ENCODE data around the gene TTC39A.

TTC39A gene

GRCh38 chr1:51268634-51269033 is 61.7 kb downstream of the TTC39A start:
- Histone ChIP-seq H3K9me3 (replicated peaks; ENCODE audit: insufficient read depth, low read length) (no peaks in the 10 kb centered on the region), H3K4me2 (ENCODE audit: low read depth, low read length) (no peak overlapping the region), H3K36me3 (replicated peaks; ENCODE audit: insufficient read depth, low read length) (no peaks in the 10 kb centered on the region; the same call in 1 of the 2 replicates), H3K9ac (ENCODE audit: low read length) (no peak overlapping the region), H3K27me3 (replicated peaks; ENCODE audit: insufficient read depth, low read length) (no peaks in the 10 kb centered on the region), H3K4me3 (ENCODE audit: low read length) (no peak overlapping the region), H3K27ac (ENCODE audit: low read length) (no peak overlapping the region), H3K9me2 (replicated peaks; ENCODE audit: insufficient read depth, low read length) (no peaks in the 10 kb centered on the region), H3F3A (ENCODE audit: insufficient read depth, low read length) (no peaks in the 10 kb centered on the region), H3K4me1 (ENCODE audit: low read length) (no peaks in the 10 kb centered on the region), H3K79me2 (ENCODE audit: low read length) (peaks cover 47% of the 10 kb centered on the region), H2AFZ (ENCODE audit: low read length) (no peak overlapping the region), H4K20me1 (ENCODE audit: insufficient read depth, low read length) (no peaks in the 10 kb centered on the region)
- no peak for DNase-seq
- TF ChIP-seq EZH2phosphoT487 (IDR thresholded peaks at IDR 0.05; ENCODE audit: low read length), result no peak
- TF ChIP-seq EZH2 (optimal IDR thresholded peaks at IDR 0.05; ENCODE audit: low read depth, low read length), result no peak
- TF ChIP-seq CTCF (IDR thresholded peaks at IDR 0.05; ENCODE audit: low read length), result no peak

GRCh38 chr1:51266791-51267190 is 63.6 kb downstream of the TTC39A start:
- H3K9me2 ChIP-seq (replicated peaks; ENCODE audit: insufficient read depth, low read length), result no peaks in the 10 kb centered on the region
- H3K79me2 ChIP-seq (ENCODE audit: low read length), result peaks cover 64% of the 10 kb centered on the region
- TF ChIP-seq EZH2phosphoT487 (IDR thresholded peaks at IDR 0.05; ENCODE audit: low read length), result no peak
- H2AFZ ChIP-seq (ENCODE audit: low read length), result no peak overlapping the region
- DNase-seq, result no peak
- H3K9me3 ChIP-seq (replicated peaks; ENCODE audit: insufficient read depth, low read length), result no peaks in the 10 kb centered on the region
- no peak overlapping the region for H3K9ac ChIP-seq (ENCODE audit: low read length)
- no peak overlapping the region for H3K4me3 ChIP-seq (ENCODE audit: low read length)
- no peak overlapping the region for H3K27ac ChIP-seq (ENCODE audit: low read length)
- no peaks in the 10 kb centered on the region for H3K27me3 ChIP-seq (replicated peaks; ENCODE audit: insufficient read depth, low read length)
- H3K4me1 ChIP-seq (ENCODE audit: low read length), result no peaks in the 10 kb centered on the region
- no peaks in the 10 kb centered on the region for H3K36me3 ChIP-seq (replicated peaks; ENCODE audit: insufficient read depth, low read length)
- no peaks in the 10 kb centered on the region for H4K20me1 ChIP-seq (ENCODE audit: insufficient read depth, low read length)
- no peaks in the 10 kb centered on the region for H3F3A ChIP-seq (ENCODE audit: insufficient read depth, low read length)
- H3K4me2 ChIP-seq (ENCODE audit: low read depth, low read length), result no peak overlapping the region

GRCh38 chr1:51266181-51266580 is 64.2 kb downstream of the TTC39A start:
- Histone ChIP-seq H3K36me3 (replicated peaks; ENCODE audit: insufficient read depth, low read length) (no peaks in the 10 kb centered on the region), H3K79me2 (ENCODE audit: low read length) (peaks cover 70% of the 10 kb centered on the region), H2AFZ (ENCODE audit: low read length) (no peak overlapping the region), H3K4me2 (ENCODE audit: low read depth, low read length) (no peak overlapping the region), H3F3A (ENCODE audit: insufficient read depth, low read length) (no peaks in the 10 kb centered on the region), H4K20me1 (ENCODE audit: insufficient read depth, low read length) (no peaks in the 10 kb centered on the region), H3K4me1 (ENCODE audit: low read length) (no peaks in the 10 kb centered on the region), H3K27ac (ENCODE audit: low read length) (no peak overlapping the region), H3K9me3 (replicated peaks; ENCODE audit: insufficient read depth, low read length) (no peaks in the 10 kb centered on the region), H3K4me3 (ENCODE audit: low read length) (no peak overlapping the region), H3K27me3 (replicated peaks; ENCODE audit: insufficient read depth, low read length) (no peaks in the 10 kb centered on the region), H3K9me2 (replicated peaks; ENCODE audit: insufficient read depth, low read length) (no peaks in the 10 kb centered on the region), H3K9ac (ENCODE audit: low read length) (no peak overlapping the region)
- no peak for TF ChIP-seq EZH2 (optimal IDR thresholded peaks at IDR 0.05; ENCODE audit: low read depth, low read length)
- TF ChIP-seq EZH2phosphoT487 (IDR thresholded peaks at IDR 0.05; ENCODE audit: low read length), result no peak
- TF ChIP-seq CTCF (IDR thresholded peaks at IDR 0.05; ENCODE audit: low read length), result no peak
- DNase-seq, result no peak

- Histone ChIP-seq H3K36me3 (replicated peaks; ENCODE audit: insufficient read depth, low read length) (no peaks in the 10 kb centered on the region), H3K9me3 (replicated peaks; ENCODE audit: insufficient read depth, low read length) (no peaks in the 10 kb centered on the region), H3K27ac (ENCODE audit: low read length) (no peak overlapping the region), H3K27me3 (replicated peaks; ENCODE audit: insufficient read depth, low read length) (no peaks in the 10 kb centered on the region), H3K4me2 (ENCODE audit: low read depth, low read length) (no peak overlapping the region), H3K4me1 (ENCODE audit: low read length) (no peaks in the 10 kb centered on the region), H3K9me2 (replicated peaks; ENCODE audit: insufficient read depth, low read length) (no peaks in the 10 kb centered on the region), H4K20me1 (ENCODE audit: insufficient read depth, low read length) (no peaks in the 10 kb centered on the region), H3F3A (ENCODE audit: insufficient read depth, low read length) (no peaks in the 10 kb centered on the region), H3K79me2 (ENCODE audit: low read length) (peaks cover 74% of the 10 kb centered on the region), H3K9ac (ENCODE audit: low read length) (no peak overlapping the region), H3K4me3 (ENCODE audit: low read length) (no peak overlapping the region), H2AFZ (ENCODE audit: low read length) (no peak overlapping the region)
- TF ChIP-seq EZH2 (optimal IDR thresholded peaks at IDR 0.05; ENCODE audit: low read depth, low read length) (no peak), CTCF (IDR thresholded peaks at IDR 0.05; ENCODE audit: low read length) (no peak), EZH2phosphoT487 (IDR thresholded peaks at IDR 0.05; ENCODE audit: low read length) (no peak)
- DNase-seq, result no peak
Observed at GRCh38 chr1:51265618-51266017, 64.7 kb downstream of the TTC39A start.

Data from MM.1S (cell line).